ENCODE measurements around the gene CDK5. TPM values are rescaled to one million over a fixed set of nuclear protein-coding genes. Genes with fewer than 3 reads are reported as not detected.
A peak's percentile ranks its signal among the peaks of the same experiment; 100 is the strongest.

CDK5 gene
- total RNA-seq, 6 donors from 2014 or later: 2.1 to 14.4 (median 10.1) TPM

- TF ChIP-seq POLR2AphosphoS5 (IDR thresholded peaks at IDR 0.05) (no peak), POLR2A (IDR thresholded peaks at IDR 0.05) (no peak), EP300 (IDR thresholded peaks at IDR 0.05) (no peak), CTCF (IDR thresholded peaks at IDR 0.05) (no peak)
- H3K9me3 ChIP-seq: no peaks in the 10 kb centered on the region
- WGBS, 2 donors: 2 to 6% methylated on average over 8 to 36 of the region's 82 CpGs
- H3K27me3 ChIP-seq: peaks cover 0 to 28% (median 14%) of the 10 kb centered on the region in 4 donors
- H3K4me3 ChIP-seq: peak overlapping the region in 3 of 4 donors; percentile 18 to 35 (median 35)
- ATAC-seq (ENCODE audit: low FRiP score in 2 of 2) (peak in 1 of 2 donors; percentile 8), DNase-seq (peak in 1 of 2 donors; percentile 91)
- H3K4me1 ChIP-seq: peaks cover 19 to 29% (median 25%) of the 10 kb centered on the region in 4 donors
- no peak overlapping the region for H3K27ac ChIP-seq
- peaks cover 0 to 4% (median 0%) of the 10 kb centered on the region in 4 donors for H3K36me3 ChIP-seq
Measured at GRCh38 chr7:151018421-151019129, 39.1 kb downstream of the CDK5 start.

- ATAC-seq (ENCODE audit: low FRiP score in 2 of 2): peak; percentile 68 to 79
- Histone ChIP-seq H3K27ac (no peak overlapping the region), H3K9me3 (no peaks in the 10 kb centered on the region), H3K36me3 (peaks cover 0 to 5% (median 0%) of the 10 kb centered on the region in 4 donors), H3K27me3 (peaks cover 0 to 34% (median 14%) of the 10 kb centered on the region in 4 donors), H3K4me1 (peaks cover 23 to 34% (median 31%) of the 10 kb centered on the region in 4 donors), H3K4me3 (peak overlapping the region in 3 of 4 donors; percentile 18 to 35 (median 35))
- WGBS, 2 donors: 5 to 8% methylated on average over 23 to 24 of the region's 34 CpGs
- DNase-seq: peak; percentile 57 to 96
- TF ChIP-seq EP300 (IDR thresholded peaks at IDR 0.05): no peak
- TF ChIP-seq CTCF (IDR thresholded peaks at IDR 0.05): peak; percentile 87 to 94 (median 90)
- no peak for TF ChIP-seq POLR2AphosphoS5 (IDR thresholded peaks at IDR 0.05)
- TF ChIP-seq POLR2A (IDR thresholded peaks at IDR 0.05): no peak
Measured at GRCh38 chr7:151017953-151018420, 39.7 kb downstream of the CDK5 start.

- Histone ChIP-seq H3K27ac (no peak overlapping the region), H3K4me1 (peaks cover 23 to 38% (median 34%) of the 10 kb centered on the region in 4 donors), H3K27me3 (peaks cover 0 to 34% (median 14%) of the 10 kb centered on the region in 4 donors), H3K36me3 (peaks cover 0 to 5% (median 0%) of the 10 kb centered on the region in 4 donors), H3K9me3 (no peaks in the 10 kb centered on the region), H3K4me3 (peak overlapping the region in 2 of 4 donors; percentile 18 to 35)
- DNase-seq (no peak), ATAC-seq (ENCODE audit: low FRiP score in 2 of 2) (no peak)
- 40 to 100% methylated on average over 1 to 13 of the region's 13 CpGs for WGBS, 2 donors
- TF ChIP-seq POLR2A (IDR thresholded peaks at IDR 0.05) (no peak), CTCF (IDR thresholded peaks at IDR 0.05) (no peak), EP300 (IDR thresholded peaks at IDR 0.05) (no peak), POLR2AphosphoS5 (IDR thresholded peaks at IDR 0.05) (no peak)
Measured at GRCh38 chr7:151017370-151017952, 40.2 kb downstream of the CDK5 start.

GRCh38 chr7:151016942-151017341 is 40.8 kb downstream of the CDK5 start:
- 86 to 90% methylated on average over 14 to 15 of the region's 15 CpGs for WGBS, 2 donors

More at GRCh38 chr7:151016942-151017341, 40.8 kb downstream of the CDK5 start:
- DNase-seq (peak in 1 of 2 donors; percentile 70), ATAC-seq (ENCODE audit: low FRiP score in 2 of 2) (no peak)
- Histone ChIP-seq H3K27ac (no peak overlapping the region), H3K4me3 (no peak overlapping the region), H3K9me3 (no peaks in the 10 kb centered on the region), H3K4me1 (peaks cover 23 to 44% (median 36%) of the 10 kb centered on the region in 4 donors), H3K27me3 (peaks cover 0 to 34% (median 14%) of the 10 kb centered on the region in 4 donors), H3K36me3 (peaks cover 0 to 5% (median 0%) of the 10 kb centered on the region in 4 donors)
- no peak for TF ChIP-seq POLR2A (IDR thresholded peaks at IDR 0.05)
- TF ChIP-seq CTCF (IDR thresholded peaks at IDR 0.05): no peak
- TF ChIP-seq POLR2AphosphoS5 (IDR thresholded peaks at IDR 0.05): no peak
- TF ChIP-seq EP300 (IDR thresholded peaks at IDR 0.05): no peak

Data from upper lobe of left lung (tissue), 6 donors.